Ovary (tissue), 9 donors: ENCODE data around the gene JPT2. TPM values are rescaled to one million over a fixed set of nuclear protein-coding genes. Genes with fewer than 3 reads are reported as not detected.

Source experiments
- microRNA-seq, 3 donors: library from miRNA; unstranded; fragments of <30 nt; microRNA quantifications; one replicate each; pipeline versions ENCODE4 to v1.2.0, GENCODE V29; 2019 to 2020
- polyA plus RNA-seq, 2 donors: library from polyadenylated mRNA; stranded (reverse); fragments of 200-250 nt in 1 of 2; fragments of 350-450 nt in 1 of 2; fragmentation: Illumina TruSeq in 1 of 2; extraction: RNeasy Lipid Tissue Mini Kit (QIAGEN cat#74804) in 1 of 2; gene quantifications; one replicate each; pipeline ENCODE4 v1.2.3, GENCODE V29; 2013 to 2014
- small RNA-seq: library from RNA; depleted of rRNA; stranded (forward); fragments of <200 nt; gene quantifications from one replicate; pipeline ENCODE3, GENCODE V24; 2016
- total RNA-seq, 7 donors: library from RNA; depleted of rRNA in 2 of 7; stranded (reverse); fragments of >200 nt in 2 of 7; fragmentation: NEBNext Ultra II Directional in 3 of 7; extraction: Animal tissue kit (Norgen Biotek cat#: 25700) in 3 of 7; gene quantifications; one replicate each; pipeline versions ENCODE4 v1.1.0 to v1.2.4, GENCODE V29; 2016 to 2023
- donor health status: DM: no; HTN: no; CAD: no; lungs with moderate emphysema.
- donor health status: DM: no; HTN: no; CAD: no.
- donor health status: Bipolar disorder and iron deficiency.
- donor health status: DM: yes; HTN: yes; CAD: no.
- donor health status: DM: no; HTN: no; CAD: no.
- donor health status: DM: yes; HTN: yes; CAD: no.

JPT2 gene
- total and polyA plus RNA-seq, 9 donors = 14.4 to 51.8 (median 44.1) TPM

Small RNA genes lying within 50 kb of the gene (microRNA-seq; reads per million reads assigned to microRNA genes)
- 0 to 0.47 (median 0) reads per million in 3 donors for gene MIR3177

Small RNA genes lying within 50 kb of the gene (small RNA-seq; reads per million reads assigned to genes)
- gene MIR3177 = not detected

Other genes with a start within 250 kb of the JPT2 start
- gene PERCC1, start 247.2 kb upstream of the JPT2 start, total RNA-seq = under 1 TPM in 1 of 7 donors, not detected in 6; 0.62 TPM
- under 1 TPM in 1 of 2 donors, not detected in 1; 0.08 TPM for gene PERCC1, start 247.2 kb upstream of the JPT2 start, polyA plus RNA-seq
- gene CCDC154, start 233.7 kb upstream of the JPT2 start, total RNA-seq = 1 to 10 TPM; 1.3 to 3.5 (median 2.0) TPM
- 1 to 10 TPM in 1 of 2 donors, not detected in 1; 1.1 TPM for gene CCDC154, start 233.7 kb upstream of the JPT2 start, polyA plus RNA-seq
- 10 to 100 TPM; 28.4 to 70.9 (median 62.8) TPM for gene CLCN7, start 203.3 kb upstream of the JPT2 start, total RNA-seq
- 10 to 100 TPM; 16.3 to 31.0 TPM for gene CLCN7, start 203.3 kb upstream of the JPT2 start, polyA plus RNA-seq
- gene PTX4, start 189.3 kb upstream of the JPT2 start, total RNA-seq = under 1 TPM in 2 of 7 donors, not detected in 5; 0.15 to 0.40 TPM
- under 1 TPM in 1 of 2 donors, not detected in 1; 0.05 TPM for gene PTX4, start 189.3 kb upstream of the JPT2 start, polyA plus RNA-seq
- 10 to 100 TPM in 6 of 7 donors, 1 to 10 TPM in 1; 9.9 to 36.8 (median 32.8) TPM for gene TELO2, start 184.9 kb upstream of the JPT2 start, total RNA-seq
- 10 to 100 TPM in 1 of 2 donors, under 1 TPM in 1; 0.27 to 31.7 TPM for gene TELO2, start 184.9 kb upstream of the JPT2 start, polyA plus RNA-seq
- gene TMEM204, start 144.6 kb upstream of the JPT2 start, total RNA-seq = 10 to 100 TPM in 6 of 7 donors, 1 to 10 TPM in 1; 9.2 to 23.7 (median 13.8) TPM
- gene TMEM204, start 144.6 kb upstream of the JPT2 start, polyA plus RNA-seq = 10 to 100 TPM in 1 of 2 donors, 1 to 10 TPM in 1; 6.5 to 35.5 TPM
- gene IFT140, start 66.2 kb upstream of the JPT2 start, total RNA-seq = 10 to 100 TPM; 20.7 to 43.1 (median 30.5) TPM
- 10 to 100 TPM in 1 of 2 donors, 1 to 10 TPM in 1; 8.8 to 20.3 TPM for gene IFT140, start 66.2 kb upstream of the JPT2 start, polyA plus RNA-seq
- 10 to 100 TPM in 5 of 7 donors, 1 to 10 TPM in 2; 7.4 to 21.0 (median 20.2) TPM for gene CRAMP1, start 65.9 kb upstream of the JPT2 start, total RNA-seq
- 10 to 100 TPM in 1 of 2 donors, 1 to 10 TPM in 1; 6.9 to 11.2 TPM for gene CRAMP1, start 65.9 kb upstream of the JPT2 start, polyA plus RNA-seq
- gene MAPK8IP3, start 27.9 kb downstream of the JPT2 start, total RNA-seq = 100 to 1,000 TPM in 1 of 7 donors, 10 to 100 TPM in 6; 50.3 to 117 (median 75.5) TPM
- gene MAPK8IP3, start 27.9 kb downstream of the JPT2 start, polyA plus RNA-seq = 10 to 100 TPM in 1 of 2 donors, 1 to 10 TPM in 1; 7.0 to 60.8 TPM
- gene NME3, start 93.3 kb downstream of the JPT2 start, total RNA-seq = 100 to 1,000 TPM in 1 of 7 donors, 10 to 100 TPM in 6; 68.6 to 129 (median 86.8) TPM
- 100 to 1,000 TPM in 1 of 2 donors, not detected in 1; 128 TPM for gene NME3, start 93.3 kb downstream of the JPT2 start, polyA plus RNA-seq
- 10 to 100 TPM in 6 of 7 donors, 1 to 10 TPM in 1; 6.2 to 19.2 (median 16.1) TPM for gene EME2, start 94.5 kb downstream of the JPT2 start, total RNA-seq
- 1 to 10 TPM in 1 of 2 donors, under 1 TPM in 1; 0.83 to 4.6 TPM for gene EME2, start 94.5 kb downstream of the JPT2 start, polyA plus RNA-seq
- 10 to 100 TPM; 47.5 to 79.4 (median 53.6) TPM for gene MRPS34, start 94.9 kb downstream of the JPT2 start, total RNA-seq
- 10 to 100 TPM; 31.8 to 61.4 TPM for gene MRPS34, start 94.9 kb downstream of the JPT2 start, polyA plus RNA-seq
- gene SPSB3, start 104.3 kb downstream of the JPT2 start, total RNA-seq = 10 to 100 TPM; 34.9 to 98.5 (median 57.6) TPM
- 100 to 1,000 TPM in 1 of 2 donors, 1 to 10 TPM in 1; 2.4 to 138 TPM for gene SPSB3, start 104.3 kb downstream of the JPT2 start, polyA plus RNA-seq
- gene NUBP2, start 104.7 kb downstream of the JPT2 start, total RNA-seq = 10 to 100 TPM; 42.8 to 72.0 (median 52.3) TPM
- gene NUBP2, start 104.7 kb downstream of the JPT2 start, polyA plus RNA-seq = 10 to 100 TPM in 1 of 2 donors, under 1 TPM in 1; 0.50 to 76.5 TPM
- gene IGFALS, start 115.4 kb downstream of the JPT2 start, total RNA-seq = 1 to 10 TPM in 2 of 7 donors, under 1 TPM in 5; 0.20 to 1.8 (median 0.47) TPM
- under 1 TPM in 1 of 2 donors, not detected in 1; 0.63 TPM for gene IGFALS, start 115.4 kb downstream of the JPT2 start, polyA plus RNA-seq
- 10 to 100 TPM; 22.8 to 70.2 (median 37.0) TPM for gene HAGH, start 148.5 kb downstream of the JPT2 start, total RNA-seq
- 10 to 100 TPM in 1 of 2 donors, 1 to 10 TPM in 1; 7.7 to 38.2 TPM for gene HAGH, start 148.5 kb downstream of the JPT2 start, polyA plus RNA-seq
- 10 to 100 TPM; 11.0 to 22.1 (median 16.8) TPM for gene FAHD1, start 148.9 kb downstream of the JPT2 start, total RNA-seq
- gene FAHD1, start 148.9 kb downstream of the JPT2 start, polyA plus RNA-seq = 10 to 100 TPM; 11.0 to 14.0 TPM
- under 1 TPM in 2 of 7 donors, not detected in 5; 0.23 to 0.24 TPM for gene MEIOB, start 193.9 kb downstream of the JPT2 start, total RNA-seq
- gene MEIOB, start 193.9 kb downstream of the JPT2 start, polyA plus RNA-seq = under 1 TPM; 0.24 to 0.27 TPM
- gene HS3ST6, start 240.1 kb downstream of the JPT2 start, total RNA-seq = 1 to 10 TPM in 1 of 7 donors, under 1 TPM in 1, not detected in 5; 0.69 to 1.8 TPM
- gene HS3ST6, start 240.1 kb downstream of the JPT2 start, polyA plus RNA-seq = not detected